Ishikawa (cell line): ENCODE results near the gene TM9SF3.

Source experiments
- CEBPB ChIP-seq: IDR thresholded peaks from 2 replicates; pipeline ENCODE4 v1.6.1; 2012
- CREB1 ChIP-seq: IDR thresholded peaks from 2 replicates; pipeline ENCODE4 v1.6.1; 2012; ENCODE audit warnings: low read depth
- EGR1 ChIP-seq: IDR thresholded peaks from 2 replicates; pipeline ENCODE4 v1.6.1; 2012
- EP300 ChIP-seq: IDR thresholded peaks from 2 replicates; pipeline ENCODE4 v1.6.1; 2012; ENCODE audit warnings: borderline replicate concordance
- FOXM1 ChIP-seq: IDR thresholded peaks from 2 replicates; pipeline ENCODE4 v1.6.1; 2012; ENCODE audit warnings: low read depth, borderline replicate concordance
- NFIC ChIP-seq: IDR thresholded peaks from 2 replicates; pipeline ENCODE4 v1.6.1; 2012
- RAD21 ChIP-seq: IDR thresholded peaks from 2 replicates; pipeline ENCODE4 v1.6.1; 2012; ENCODE audit warnings: low read depth
- TAF1 ChIP-seq: IDR thresholded peaks from 2 replicates; pipeline ENCODE4 v1.6.1; 2012; ENCODE audit warnings: low read depth, mild to moderate bottlenecking
- TCF12 ChIP-seq: IDR thresholded peaks from 2 replicates; pipeline ENCODE4 v1.6.1; 2012; ENCODE audit warnings: low read depth
- TEAD4 ChIP-seq: IDR thresholded peaks from 2 replicates; pipeline ENCODE4 v1.6.1; 2012
- YY1 ChIP-seq: IDR thresholded peaks from 2 replicates; pipeline ENCODE4 v1.6.1; 2012; ENCODE audit warnings: low read depth
- ZBTB7A ChIP-seq: IDR thresholded peaks from 2 replicates; pipeline ENCODE4 v1.6.1; 2012; ENCODE audit warnings: low read depth
- TF ChIP-seq, protein P1 (sequence below): IDR thresholded peaks from 2 replicates; pipeline ENCODE4 v1.6.1; 2012
- TF ChIP-seq, protein P2 (sequence below): IDR thresholded peaks from 2 replicates; pipeline ENCODE4 v1.6.1; 2012
- TF ChIP-seq, protein P3 (sequence below): IDR thresholded peaks from 2 replicates; pipeline ENCODE4 v1.6.1; 2012; ENCODE audit warnings: low read depth, mild to moderate bottlenecking

Gene TM9SF3

DNA sequence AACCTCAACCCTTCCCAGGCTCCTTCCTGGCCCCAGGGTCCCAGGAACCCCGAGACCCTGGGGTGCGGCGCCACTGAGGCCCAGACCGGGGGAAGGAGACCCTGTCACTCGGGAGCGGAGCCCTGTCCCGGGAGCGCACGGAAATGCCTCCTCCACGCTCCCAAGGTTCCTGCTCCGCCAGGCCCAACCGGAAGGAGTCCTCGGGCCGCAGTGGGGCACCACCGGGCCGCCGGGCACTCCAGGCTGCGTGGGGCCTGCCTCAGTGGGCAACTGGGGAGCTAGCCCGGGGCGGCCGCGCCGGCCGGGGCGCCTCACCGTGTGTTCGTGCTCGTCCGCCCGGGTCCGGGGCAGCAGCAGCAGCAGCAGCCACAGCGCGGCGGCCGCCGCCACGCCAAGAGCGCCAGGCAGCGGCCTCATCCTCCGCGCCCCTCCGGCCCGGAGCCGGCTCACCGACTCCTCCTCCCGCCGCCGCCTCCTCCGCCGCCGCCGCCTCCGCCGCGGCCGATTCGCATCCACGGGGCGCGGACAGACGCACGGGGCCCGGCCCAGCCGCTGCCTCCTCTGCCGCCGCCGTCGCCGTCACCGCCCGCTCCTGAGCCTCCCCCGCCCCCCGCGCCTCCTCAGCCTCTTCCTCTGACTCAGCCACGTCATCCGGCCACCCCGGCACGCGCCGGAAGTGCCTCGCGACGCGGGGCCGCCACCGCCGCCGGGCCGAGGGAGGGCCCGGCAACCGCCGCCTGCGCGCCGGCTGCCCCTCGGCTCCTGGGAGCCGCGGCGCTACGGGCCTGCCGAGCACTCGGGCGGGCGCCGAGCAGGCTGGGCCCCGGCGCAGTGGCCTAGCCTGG, at the start of gene TM9SF3:
Gene TM9SF3, minus strand, starts transcription at position 594 of the 845 bp plus-strand sequence. Its CDS starts 177 bp downstream, at position 417.
- TF ChIP-seq, protein P1, sequence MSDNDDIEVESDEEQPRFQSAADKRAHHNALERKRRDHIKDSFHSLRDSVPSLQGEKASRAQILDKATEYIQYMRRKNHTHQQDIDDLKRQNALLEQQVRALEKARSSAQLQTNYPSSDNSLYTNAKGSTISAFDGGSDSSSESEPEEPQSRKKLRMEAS, result peak; percentile 83
- 0 out of 2 replicates have a peak, but pooled peaks have one; percentile 5 for TF ChIP-seq NFIC
- TF ChIP-seq TAF1, result peak; percentile 56
- peak; percentile 68 for TF ChIP-seq CREB1
- peak; percentile 34; the same call in 1 of the 2 replicates for TF ChIP-seq TEAD4
- peak; percentile 95; the same call in 1 of the 2 replicates for TF ChIP-seq ZBTB7A
- TF ChIP-seq, protein P2, sequence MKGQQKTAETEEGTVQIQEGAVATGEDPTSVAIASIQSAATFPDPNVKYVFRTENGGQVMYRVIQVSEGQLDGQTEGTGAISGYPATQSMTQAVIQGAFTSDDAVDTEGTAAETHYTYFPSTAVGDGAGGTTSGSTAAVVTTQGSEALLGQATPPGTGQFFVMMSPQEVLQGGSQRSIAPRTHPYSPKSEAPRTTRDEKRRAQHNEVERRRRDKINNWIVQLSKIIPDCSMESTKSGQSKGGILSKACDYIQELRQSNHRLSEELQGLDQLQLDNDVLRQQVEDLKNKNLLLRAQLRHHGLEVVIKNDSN, result no peak; the same call in 1 of the 2 replicates
- TF ChIP-seq RAD21, result no peak
- no peak; the same call in 1 of the 2 replicates for TF ChIP-seq EGR1
- TF ChIP-seq TCF12, result no peak
- TF ChIP-seq, protein P3, sequence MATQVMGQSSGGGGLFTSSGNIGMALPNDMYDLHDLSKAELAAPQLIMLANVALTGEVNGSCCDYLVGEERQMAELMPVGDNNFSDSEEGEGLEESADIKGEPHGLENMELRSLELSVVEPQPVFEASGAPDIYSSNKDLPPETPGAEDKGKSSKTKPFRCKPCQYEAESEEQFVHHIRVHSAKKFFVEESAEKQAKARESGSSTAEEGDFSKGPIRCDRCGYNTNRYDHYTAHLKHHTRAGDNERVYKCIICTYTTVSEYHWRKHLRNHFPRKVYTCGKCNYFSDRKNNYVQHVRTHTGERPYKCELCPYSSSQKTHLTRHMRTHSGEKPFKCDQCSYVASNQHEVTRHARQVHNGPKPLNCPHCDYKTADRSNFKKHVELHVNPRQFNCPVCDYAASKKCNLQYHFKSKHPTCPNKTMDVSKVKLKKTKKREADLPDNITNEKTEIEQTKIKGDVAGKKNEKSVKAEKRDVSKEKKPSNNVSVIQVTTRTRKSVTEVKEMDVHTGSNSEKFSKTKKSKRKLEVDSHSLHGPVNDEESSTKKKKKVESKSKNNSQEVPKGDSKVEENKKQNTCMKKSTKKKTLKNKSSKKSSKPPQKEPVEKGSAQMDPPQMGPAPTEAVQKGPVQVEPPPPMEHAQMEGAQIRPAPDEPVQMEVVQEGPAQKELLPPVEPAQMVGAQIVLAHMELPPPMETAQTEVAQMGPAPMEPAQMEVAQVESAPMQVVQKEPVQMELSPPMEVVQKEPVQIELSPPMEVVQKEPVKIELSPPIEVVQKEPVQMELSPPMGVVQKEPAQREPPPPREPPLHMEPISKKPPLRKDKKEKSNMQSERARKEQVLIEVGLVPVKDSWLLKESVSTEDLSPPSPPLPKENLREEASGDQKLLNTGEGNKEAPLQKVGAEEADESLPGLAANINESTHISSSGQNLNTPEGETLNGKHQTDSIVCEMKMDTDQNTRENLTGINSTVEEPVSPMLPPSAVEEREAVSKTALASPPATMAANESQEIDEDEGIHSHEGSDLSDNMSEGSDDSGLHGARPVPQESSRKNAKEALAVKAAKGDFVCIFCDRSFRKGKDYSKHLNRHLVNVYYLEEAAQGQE, result peak; percentile 16; the same call in 1 of the 2 replicates
- TF ChIP-seq YY1, result peak; percentile 53

DNA sequence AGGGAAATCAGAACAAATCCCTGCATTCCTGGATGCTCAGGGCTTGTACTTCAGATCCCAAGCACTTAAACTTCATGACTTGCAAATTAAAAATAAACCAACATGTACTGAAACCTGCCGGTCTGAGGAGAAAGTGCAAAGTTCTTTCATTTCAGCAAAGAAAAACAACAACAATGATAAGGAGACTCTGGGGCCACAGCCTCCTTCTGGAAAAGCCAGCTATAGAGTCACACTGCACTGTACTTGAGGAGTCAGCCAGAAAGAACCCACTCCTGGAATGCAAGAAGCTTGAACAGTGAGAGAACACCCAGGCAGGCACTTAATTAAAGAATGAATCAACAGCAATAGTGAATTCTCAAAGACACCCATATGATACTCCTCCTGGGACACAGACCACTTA, 49.7 kb upstream of the TM9SF3 start:
- no peak for TF ChIP-seq EP300
- TF ChIP-seq YY1, result no peak
- no peak for TF ChIP-seq TAF1
- TF ChIP-seq NFIC, result no peak
- TF ChIP-seq, protein P2, result no peak
- TF ChIP-seq CEBPB, result no peak
- TF ChIP-seq TEAD4, result no peak
- TF ChIP-seq CREB1, result no peak
- no peak for TF ChIP-seq ZBTB7A
- TF ChIP-seq TCF12, result no peak
- TF ChIP-seq, protein P3, result no peak
- no peak for TF ChIP-seq EGR1
- TF ChIP-seq, protein P1, result no peak
- TF ChIP-seq FOXM1, result no peak
- no peak for TF ChIP-seq RAD21

DNA sequence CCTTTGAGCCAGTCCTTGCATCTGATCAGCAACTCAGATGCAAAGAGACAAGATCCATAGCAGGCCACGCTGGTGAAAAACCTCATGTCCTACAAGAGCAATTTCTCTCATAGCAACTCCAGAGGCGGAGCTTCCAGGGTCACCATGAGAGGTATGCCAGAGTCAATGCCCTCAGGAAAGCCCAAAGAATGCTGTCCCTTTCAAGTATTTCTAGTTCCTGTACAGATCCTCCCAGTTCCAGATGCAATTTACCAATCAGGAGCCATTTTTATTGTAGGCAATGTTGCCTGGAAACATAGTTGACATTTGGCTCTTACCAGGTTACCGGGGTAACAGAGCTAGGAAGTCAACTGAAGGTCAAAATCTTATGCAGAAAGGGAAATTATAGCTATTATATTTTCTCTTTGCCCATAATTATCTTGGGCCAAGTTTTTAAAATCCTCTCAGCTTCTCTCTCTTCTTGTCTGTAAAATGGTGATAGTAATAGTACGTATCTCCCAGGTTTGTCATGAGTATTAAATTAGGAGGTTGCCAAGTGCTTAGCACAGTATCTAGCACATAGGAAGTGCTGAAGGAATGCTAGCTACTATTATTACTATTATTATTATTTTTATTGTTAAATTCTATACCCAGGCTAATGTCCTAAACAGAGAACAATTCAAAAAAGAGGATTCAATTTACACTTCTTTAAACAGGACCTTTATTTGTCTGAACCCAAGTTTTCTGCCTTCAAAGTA, 46.3 kb upstream of the TM9SF3 start:
- TF ChIP-seq TEAD4, result peak; percentile 62
- no peak for TF ChIP-seq FOXM1

DNA sequence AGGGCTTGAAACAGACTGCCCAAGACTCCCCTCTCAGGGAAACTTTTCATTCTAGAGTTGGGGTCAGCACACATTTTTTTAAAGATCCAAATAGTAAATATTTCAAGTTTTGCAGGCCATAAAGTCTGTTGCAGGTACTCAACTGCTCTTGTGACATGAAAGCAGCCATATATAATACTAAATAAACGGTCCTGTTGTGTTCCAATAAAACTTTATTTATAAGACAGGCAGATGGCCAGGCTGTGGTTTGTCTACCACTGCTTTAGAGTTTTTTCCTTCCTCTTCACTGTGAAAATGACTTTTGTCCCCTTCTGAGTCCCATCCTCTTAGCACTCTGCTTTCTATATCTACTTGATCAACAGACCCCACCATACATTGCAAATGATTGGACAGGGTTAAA, 40.5 kb upstream of the TM9SF3 start:
- TF ChIP-seq YY1 (no peak), EP300 (no peak), TAF1 (no peak), NFIC (no peak), ZBTB7A (no peak), CREB1 (no peak), TCF12 (no peak), CEBPB (no peak), RAD21 (no peak), EGR1 (no peak), FOXM1 (no peak), TEAD4 (no peak)
- TF ChIP-seq, protein P3, result no peak
- TF ChIP-seq, protein P1, result no peak
- TF ChIP-seq, protein P2, result no peak
